Astrocyte of the cerebellum (primary cell): ENCODE measurements around the gene DUSP14.

ENCODE experiments used
- DNase-seq: peaks from one replicate; pipeline ENCODE4 v3.0.0-alpha.2; 2011; ENCODE audit warnings: low read depth
- H3K4me3 ChIP-seq: 2 replicates; pipeline ENCODE4 v1.5.1; 2011; ENCODE audit warnings: mild to moderate bottlenecking, low read depth, low read length, moderate library complexity
- in situ Hi-C: cut with HindIII; loops from 2 replicates; pipeline ENCODE4 v1.10.0; 2017; ENCODE audit warnings: low sequenced_read_pairs
- TF ChIP-seq, protein P1 (sequence below): IDR thresholded peaks from 2 replicates; pipeline ENCODE4 v1.5.1; 2012; ENCODE audit warnings: low read length, low read depth, moderate library complexity, mild to moderate bottlenecking; ENCODE audit errors: missing control alignments

DUSP14 gene

DNA sequence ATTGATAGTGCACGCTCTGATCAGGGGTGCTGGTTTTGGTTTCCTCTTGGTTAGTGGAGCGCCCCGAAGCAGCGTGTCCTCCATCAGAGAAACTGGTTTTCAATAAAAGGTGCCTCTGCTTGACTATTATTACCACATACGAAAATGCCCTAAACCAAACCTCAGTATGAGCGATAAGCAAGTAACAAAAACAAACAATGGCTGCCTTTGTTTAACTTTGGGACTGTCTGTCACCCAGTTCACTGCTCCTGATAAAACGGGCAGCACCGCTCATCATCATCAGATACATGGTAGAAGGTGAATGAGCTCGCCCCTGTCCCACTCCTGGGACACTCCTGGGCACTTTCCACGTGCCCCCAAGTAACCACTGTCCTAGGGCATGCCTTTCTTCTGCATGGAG lies 24.0 kb downstream of the DUSP14 start:
- TF ChIP-seq, protein P1, sequence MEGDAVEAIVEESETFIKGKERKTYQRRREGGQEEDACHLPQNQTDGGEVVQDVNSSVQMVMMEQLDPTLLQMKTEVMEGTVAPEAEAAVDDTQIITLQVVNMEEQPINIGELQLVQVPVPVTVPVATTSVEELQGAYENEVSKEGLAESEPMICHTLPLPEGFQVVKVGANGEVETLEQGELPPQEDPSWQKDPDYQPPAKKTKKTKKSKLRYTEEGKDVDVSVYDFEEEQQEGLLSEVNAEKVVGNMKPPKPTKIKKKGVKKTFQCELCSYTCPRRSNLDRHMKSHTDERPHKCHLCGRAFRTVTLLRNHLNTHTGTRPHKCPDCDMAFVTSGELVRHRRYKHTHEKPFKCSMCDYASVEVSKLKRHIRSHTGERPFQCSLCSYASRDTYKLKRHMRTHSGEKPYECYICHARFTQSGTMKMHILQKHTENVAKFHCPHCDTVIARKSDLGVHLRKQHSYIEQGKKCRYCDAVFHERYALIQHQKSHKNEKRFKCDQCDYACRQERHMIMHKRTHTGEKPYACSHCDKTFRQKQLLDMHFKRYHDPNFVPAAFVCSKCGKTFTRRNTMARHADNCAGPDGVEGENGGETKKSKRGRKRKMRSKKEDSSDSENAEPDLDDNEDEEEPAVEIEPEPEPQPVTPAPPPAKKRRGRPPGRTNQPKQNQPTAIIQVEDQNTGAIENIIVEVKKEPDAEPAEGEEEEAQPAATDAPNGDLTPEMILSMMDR, result no peak
- in situ Hi-C loops, result no loop called here
- DNase-seq, result no peak
- H3K4me3 ChIP-seq, result no peak overlapping the region

DNA sequence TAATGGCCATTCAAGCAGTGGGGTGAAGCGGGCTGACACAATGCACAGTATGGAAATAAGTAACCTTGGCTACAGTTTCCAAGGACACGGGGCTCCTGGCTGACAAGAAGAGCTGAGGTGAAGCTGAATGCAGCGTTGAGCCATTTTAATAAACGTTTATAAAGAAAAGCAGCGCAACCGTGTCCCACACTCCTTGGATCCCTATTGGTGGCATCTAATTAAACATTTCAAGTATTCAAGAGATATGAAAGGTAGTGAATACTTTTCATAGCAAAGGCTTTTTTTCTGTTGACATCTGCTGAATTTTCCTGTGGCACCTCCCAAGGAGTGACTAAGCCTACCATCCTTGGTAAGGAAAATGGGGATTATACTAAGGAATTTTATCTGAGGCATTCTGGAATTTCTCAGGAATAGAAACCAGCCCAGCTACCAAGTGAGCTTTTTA lies 26.5 kb downstream of the DUSP14 start:
- no peak for DNase-seq
- in situ Hi-C loops, result no loop called here
- H3K4me3 ChIP-seq, result no peak overlapping the region
- TF ChIP-seq, protein P1, result no peak

DNA sequence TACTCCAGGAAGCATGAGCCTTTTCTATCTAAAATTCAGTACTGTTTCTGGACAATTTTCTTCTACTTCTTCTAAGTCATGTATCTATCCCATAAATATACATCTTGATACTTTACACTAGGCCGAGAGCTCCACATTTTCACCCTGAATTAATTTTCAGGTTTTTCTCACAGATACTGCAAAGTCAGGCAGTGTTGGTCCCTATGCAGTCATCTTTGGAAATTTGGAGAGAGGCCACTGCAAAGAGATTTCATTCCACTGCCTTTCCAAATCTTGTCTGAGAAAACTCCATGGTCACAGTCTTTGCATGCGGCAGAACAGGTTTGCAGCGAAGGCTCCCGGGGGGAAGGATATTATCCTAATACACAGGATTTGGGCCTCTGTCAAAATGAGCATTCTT lies 28.2 kb downstream of the DUSP14 start:
- no peak for DNase-seq
- in situ Hi-C loops, result no loop called here
- TF ChIP-seq, protein P1, result no peak
- H3K4me3 ChIP-seq, result no peak overlapping the region

DNA sequence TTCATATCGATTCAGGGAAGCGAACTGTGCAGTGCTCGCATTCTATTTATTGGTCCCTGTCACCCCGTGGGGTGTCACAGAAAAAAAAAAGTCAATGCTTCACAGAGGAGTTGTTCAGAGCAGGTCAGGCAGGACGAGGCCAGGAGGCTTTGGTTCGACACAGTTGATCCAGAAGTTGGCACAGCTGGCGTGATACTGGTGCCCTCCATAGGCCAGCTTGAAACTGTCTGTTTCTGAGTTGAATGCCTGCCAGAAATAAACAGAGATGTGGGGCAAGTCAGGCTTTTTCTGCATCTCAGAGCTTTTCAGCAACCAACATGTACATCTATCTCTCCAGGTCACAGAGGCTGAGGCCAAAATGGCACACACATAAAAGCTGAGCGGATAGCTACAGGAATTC lies 29.1 kb downstream of the DUSP14 start:
- in situ Hi-C loops, result no loop called here
- DNase-seq, result no peak
- TF ChIP-seq, protein P1, result no peak
- H3K4me3 ChIP-seq, result no peak overlapping the region

DNA sequence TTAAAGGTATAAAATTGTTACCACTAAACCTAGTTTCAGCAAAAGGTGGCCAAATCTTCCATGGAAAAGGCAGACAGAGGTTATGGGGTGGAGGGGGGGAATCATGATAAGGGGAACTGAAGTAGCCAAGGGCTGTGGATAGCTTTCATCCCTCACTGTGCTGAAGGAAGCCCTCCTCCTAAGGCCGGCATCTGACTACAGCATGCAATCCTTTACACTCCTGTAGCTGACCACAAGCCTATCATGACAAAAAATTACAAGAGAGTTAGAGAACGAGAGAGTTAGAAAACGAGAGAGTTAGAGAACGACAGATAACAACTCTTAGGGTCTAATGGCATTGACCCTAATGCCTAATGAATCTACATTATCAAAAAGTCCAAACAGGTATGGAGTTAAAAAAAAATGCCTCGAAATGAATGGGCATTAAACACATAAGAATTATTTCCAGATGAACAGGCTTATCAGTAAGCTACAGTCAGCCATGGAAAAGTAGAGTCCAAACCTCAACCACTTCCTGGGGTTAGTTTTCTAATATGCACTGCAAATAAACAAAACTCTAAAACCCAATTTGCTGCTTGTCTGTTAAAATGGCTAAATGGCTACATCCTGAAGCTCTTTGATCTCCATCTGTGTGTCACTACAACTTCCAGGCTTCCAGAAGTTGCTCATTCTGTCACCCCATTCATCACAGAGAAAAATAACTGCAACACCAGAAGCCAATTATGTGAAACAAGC lies 29.7 kb downstream of the DUSP14 start:
- TF ChIP-seq, protein P1, result no peak
- no peak overlapping the region for H3K4me3 ChIP-seq
- DNase-seq, result peak; percentile 52
- in situ Hi-C loops, result no loop called here

DNA sequence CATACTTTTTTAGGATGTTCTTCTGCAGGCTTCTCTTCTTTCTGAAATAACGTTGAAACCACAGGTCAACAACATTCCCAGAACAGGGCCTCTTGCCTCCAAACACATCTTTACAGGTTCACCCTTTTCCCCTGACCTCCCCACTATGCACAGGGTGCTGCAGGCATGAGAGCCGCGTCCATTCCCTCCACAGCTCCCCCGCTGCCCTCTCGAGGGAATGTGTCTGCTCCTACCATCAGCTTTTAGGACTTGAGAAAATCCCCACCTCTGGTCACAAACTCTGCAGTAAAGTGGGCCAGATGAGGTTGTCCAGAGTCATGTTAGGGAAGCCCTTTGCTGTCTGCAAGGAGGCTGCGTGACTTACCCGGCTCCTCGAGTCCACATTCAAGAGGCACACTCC lies 30.5 kb downstream of the DUSP14 start:
- in situ Hi-C loops, result no loop called here
- TF ChIP-seq, protein P1, result no peak
- DNase-seq, result no peak
- no peak overlapping the region for H3K4me3 ChIP-seq
